ENCODE data around the gene ZFPM1. TPM values are rescaled to one million over a fixed set of nuclear protein-coding genes. Genes with fewer than 3 reads are reported as not detected.

ZFPM1 gene
- total RNA-seq, 2 experiments from 2014 or later = 15.8 to 19.3 TPM

- Mint-ChIP-seq H3K9me3 (ENCODE audit: insufficient read depth) (no peaks in the 10 kb centered on the region), H3K36me3 (ENCODE audit: low read depth) (no peaks in the 10 kb centered on the region), H3K4me1 (ENCODE audit: low read depth) (peaks cover 14% of the 10 kb centered on the region), H3K27ac (no peak overlapping the region), H3K4me3 (no peak overlapping the region), H3K27me3 (ENCODE audit: low read depth) (no peaks in the 10 kb centered on the region)
- no peak for ATAC-seq
- POLR2A ChIA-PET = no interaction called here
- DNase-seq = no peak
- CTCF ChIA-PET = no interaction called here
These were observed 41.0 kb upstream of the ZFPM1 start for GRCh38 chr16:88411951-88412576.

DNA sequence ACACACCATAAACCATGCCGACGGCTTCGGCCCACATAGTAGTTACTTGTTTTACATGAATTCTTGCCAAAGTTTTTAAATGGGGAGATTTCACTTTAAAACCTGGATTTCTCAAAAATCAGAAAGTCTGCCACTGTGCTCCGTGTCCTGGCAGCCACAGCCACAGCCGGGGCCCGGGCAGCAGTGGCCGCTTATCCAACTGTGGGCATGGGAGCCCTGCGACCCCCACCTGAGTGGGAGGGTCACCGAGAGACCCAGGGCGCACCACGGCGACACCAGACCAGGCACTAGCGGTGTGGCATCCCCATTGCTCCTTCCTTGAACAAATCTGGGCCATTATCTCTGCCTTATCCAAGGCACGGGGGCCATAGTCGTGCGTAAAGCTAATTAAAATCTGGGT lies 40.3 kb upstream of the ZFPM1 start:
- H3K4me3 Mint-ChIP-seq = no peak overlapping the region
- no peaks in the 10 kb centered on the region for H3K9me3 Mint-ChIP-seq (ENCODE audit: insufficient read depth)
- H3K27me3 Mint-ChIP-seq (ENCODE audit: low read depth) = no peaks in the 10 kb centered on the region
- POLR2A ChIA-PET = no interaction called here
- no peaks in the 10 kb centered on the region for H3K36me3 Mint-ChIP-seq (ENCODE audit: low read depth)
- H3K27ac Mint-ChIP-seq = no peak overlapping the region
- CTCF ChIA-PET = no interaction called here
- no peak for DNase-seq
- ATAC-seq = no peak
- H3K4me1 Mint-ChIP-seq (ENCODE audit: low read depth) = peaks cover 8% of the 10 kb centered on the region

GRCh38 chr16:88413231-88413630 lies 39.8 kb upstream of the ZFPM1 start:
- POLR2A ChIA-PET = no interaction called here
- peaks cover 3% of the 10 kb centered on the region for H3K4me1 Mint-ChIP-seq (ENCODE audit: low read depth)
- H3K36me3 Mint-ChIP-seq (ENCODE audit: low read depth) = no peaks in the 10 kb centered on the region
- ATAC-seq = no peak
- no peaks in the 10 kb centered on the region for H3K27me3 Mint-ChIP-seq (ENCODE audit: low read depth)
- DNase-seq = no peak
- H3K27ac Mint-ChIP-seq = no peak overlapping the region
- H3K4me3 Mint-ChIP-seq = no peak overlapping the region
- no peaks in the 10 kb centered on the region for H3K9me3 Mint-ChIP-seq (ENCODE audit: insufficient read depth)
- CTCF ChIA-PET = no interaction called here

GRCh38 chr16:88413631-88414030 lies 39.4 kb upstream of the ZFPM1 start:
- CTCF ChIA-PET = no interaction called here
- H3K4me3 Mint-ChIP-seq = no peak overlapping the region

DNA sequence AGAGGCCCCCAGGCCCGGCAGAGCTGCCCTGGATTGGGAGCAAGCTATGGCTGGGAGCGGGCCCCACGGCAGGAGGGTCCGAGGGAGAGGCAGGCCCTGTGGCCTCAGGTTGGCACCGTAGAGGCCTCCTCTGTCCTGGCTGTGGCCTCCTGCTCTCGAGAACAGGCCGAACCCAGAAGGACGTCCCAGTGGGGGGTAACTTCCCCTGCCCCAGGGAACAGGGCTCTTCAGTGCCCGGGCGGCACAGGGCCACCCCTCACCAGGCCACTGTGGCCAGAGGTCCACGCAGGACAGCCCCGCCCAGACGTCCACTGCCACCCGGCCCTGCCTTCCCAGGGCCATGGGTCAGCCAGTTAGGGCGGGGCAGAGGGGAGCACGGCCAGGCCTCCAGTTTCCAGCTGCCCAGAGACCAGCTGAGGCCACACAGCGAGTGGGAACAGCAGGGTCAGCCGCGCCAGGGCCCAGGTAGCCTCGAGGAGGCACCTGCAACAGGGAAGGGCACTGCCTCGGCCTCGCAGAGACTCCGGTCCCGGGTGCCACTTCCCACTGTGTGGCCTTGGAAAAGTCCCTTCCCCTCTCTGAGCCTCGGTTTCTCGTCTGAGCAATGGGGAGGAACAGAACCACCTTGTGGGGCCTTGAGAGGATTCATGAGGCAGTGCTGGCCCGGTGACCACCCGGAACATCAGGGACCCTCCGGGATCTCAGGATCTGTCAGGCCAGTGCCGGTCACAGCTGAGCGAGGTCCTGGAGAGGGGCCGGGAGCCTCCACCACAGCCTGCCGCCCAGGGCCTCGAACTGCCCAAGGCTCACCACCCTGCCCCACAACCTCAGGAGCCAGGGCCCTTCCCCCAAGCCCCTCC lies 38.3 kb upstream of the ZFPM1 start:
- Mint-ChIP-seq H3K36me3 (ENCODE audit: low read depth) (no peaks in the 10 kb centered on the region), H3K27me3 (ENCODE audit: low read depth) (no peaks in the 10 kb centered on the region), H3K9me3 (ENCODE audit: insufficient read depth) (no peaks in the 10 kb centered on the region), H3K4me1 (ENCODE audit: low read depth) (no peaks in the 10 kb centered on the region), H3K27ac (no peak overlapping the region), H3K4me3 (no peak overlapping the region)
- no peak for ATAC-seq
- DNase-seq = no peak
- ChIA-PET CTCF (no interaction called here), POLR2A (no interaction called here)

More at GRCh38 chr16:88413631-88414030, 39.4 kb upstream of the ZFPM1 start:
- DNase-seq (no peak), ATAC-seq (no peak)
- POLR2A ChIA-PET = no interaction called here
- no peaks in the 10 kb centered on the region for H3K27me3 Mint-ChIP-seq (ENCODE audit: low read depth)
- no peak overlapping the region for H3K27ac Mint-ChIP-seq
- H3K4me1 Mint-ChIP-seq (ENCODE audit: low read depth) = peaks cover under 1% of the 10 kb centered on the region
- no peaks in the 10 kb centered on the region for H3K36me3 Mint-ChIP-seq (ENCODE audit: low read depth)
- no peaks in the 10 kb centered on the region for H3K9me3 Mint-ChIP-seq (ENCODE audit: insufficient read depth)

DNA sequence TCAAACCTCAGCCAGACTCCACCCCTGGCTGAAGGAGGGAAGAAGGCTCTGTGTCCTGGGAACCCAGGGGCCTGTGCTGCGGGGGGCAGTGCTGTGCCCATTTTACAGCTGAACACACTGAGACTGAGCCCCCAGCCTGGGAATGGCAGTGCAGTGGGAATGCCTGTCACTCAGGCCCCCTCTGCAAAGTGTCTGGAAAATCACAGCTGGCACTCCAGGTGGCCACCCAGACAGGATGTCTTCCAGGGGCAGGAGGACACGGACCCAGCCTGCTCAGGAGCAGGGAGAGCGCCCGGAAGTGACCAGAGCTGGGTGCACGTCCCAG lies 37.7 kb upstream of the ZFPM1 start:
- Mint-ChIP-seq H3K4me3 (no peak overlapping the region), H3K27ac (no peak overlapping the region), H3K27me3 (ENCODE audit: low read depth) (no peaks in the 10 kb centered on the region), H3K9me3 (ENCODE audit: insufficient read depth) (no peaks in the 10 kb centered on the region), H3K4me1 (ENCODE audit: low read depth) (no peaks in the 10 kb centered on the region), H3K36me3 (ENCODE audit: low read depth) (no peaks in the 10 kb centered on the region)
- ChIA-PET CTCF (interaction anchor here (1.1 kb wide), 1 partner anchor 22 kb away, joined by 4 read pairs; no protein-coding TSS in a partner anchor), POLR2A (no interaction called here)
- DNase-seq = no peak
- ATAC-seq = no peak

DNA sequence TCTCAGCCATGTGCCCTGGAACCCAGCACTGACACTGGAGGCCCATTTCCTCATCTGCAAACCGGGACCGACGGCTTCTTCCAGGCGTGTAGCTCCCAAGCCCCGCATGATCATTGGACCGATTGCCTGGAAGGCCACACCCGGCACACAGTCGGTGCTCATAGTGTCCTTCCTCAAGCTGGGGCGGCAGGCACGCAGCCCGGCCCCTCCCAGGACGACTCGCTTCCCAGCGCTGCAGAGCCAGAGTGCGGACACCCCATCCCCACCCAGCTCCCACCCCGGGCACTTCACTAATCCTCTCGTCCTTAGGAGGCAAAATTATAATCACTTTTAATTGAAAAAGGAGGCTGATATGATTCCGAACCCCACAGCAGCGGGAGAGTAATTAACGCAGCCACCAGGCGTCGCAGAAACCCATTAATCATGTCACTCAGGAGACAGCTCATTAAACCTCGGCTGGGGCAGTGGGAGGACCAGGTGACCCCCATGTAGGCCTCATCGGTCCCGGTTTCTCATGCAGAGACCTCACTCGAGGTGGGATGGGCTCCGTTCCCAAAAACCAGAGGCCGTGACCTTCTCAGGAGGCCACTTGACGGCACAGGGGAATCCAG lies 37.3 kb upstream of the ZFPM1 start:
- DNase-seq (no peak), ATAC-seq (no peak)
- ChIA-PET POLR2A (no interaction called here), CTCF (interaction anchor here (1.1 kb wide), 1 partner anchor 22 kb away, joined by 4 read pairs; no protein-coding TSS in a partner anchor)
- H3K9me3 Mint-ChIP-seq (ENCODE audit: insufficient read depth) = no peaks in the 10 kb centered on the region
- H3K27me3 Mint-ChIP-seq (ENCODE audit: low read depth) = no peaks in the 10 kb centered on the region
- H3K4me1 Mint-ChIP-seq (ENCODE audit: low read depth) = no peaks in the 10 kb centered on the region
- H3K4me3 Mint-ChIP-seq = no peak overlapping the region
- no peaks in the 10 kb centered on the region for H3K36me3 Mint-ChIP-seq (ENCODE audit: low read depth)
- no peak overlapping the region for H3K27ac Mint-ChIP-seq

GRCh38 chr16:88416686-88417085 lies 36.4 kb upstream of the ZFPM1 start:
- Mint-ChIP-seq H3K27me3 (ENCODE audit: low read depth) (no peaks in the 10 kb centered on the region), H3K36me3 (ENCODE audit: low read depth) (no peaks in the 10 kb centered on the region), H3K9me3 (ENCODE audit: insufficient read depth) (no peaks in the 10 kb centered on the region), H3K27ac (no peak overlapping the region), H3K4me1 (ENCODE audit: low read depth) (no peaks in the 10 kb centered on the region), H3K4me3 (no peak overlapping the region)
- POLR2A ChIA-PET = no interaction called here
- ATAC-seq = no peak
- CTCF ChIA-PET = no interaction called here
- DNase-seq = no peak

GRCh38 chr16:88417684-88418476 lies 35.2 kb upstream of the ZFPM1 start:
- Mint-ChIP-seq H3K27ac (no peak overlapping the region), H3K4me1 (ENCODE audit: low read depth) (no peaks in the 10 kb centered on the region), H3K9me3 (ENCODE audit: insufficient read depth) (no peaks in the 10 kb centered on the region), H3K27me3 (ENCODE audit: low read depth) (peaks cover 3% of the 10 kb centered on the region), H3K4me3 (no peak overlapping the region), H3K36me3 (ENCODE audit: low read depth) (no peaks in the 10 kb centered on the region)
- DNase-seq (no peak), ATAC-seq (no peak)
- POLR2A ChIA-PET = no interaction called here
- CTCF ChIA-PET = interaction anchor here (1.2 kb wide), 1 partner anchor 131 kb away, joined by 3 read pairs; no protein-coding TSS in a partner anchor

GRCh38 chr16:88418869-88419268 lies 34.2 kb upstream of the ZFPM1 start:
- Mint-ChIP-seq H3K27me3 (ENCODE audit: low read depth) (peaks cover 3% of the 10 kb centered on the region), H3K4me1 (ENCODE audit: low read depth) (no peaks in the 10 kb centered on the region), H3K9me3 (ENCODE audit: insufficient read depth) (no peaks in the 10 kb centered on the region), H3K36me3 (ENCODE audit: low read depth) (no peaks in the 10 kb centered on the region), H3K27ac (no peak overlapping the region), H3K4me3 (no peak overlapping the region)
- ATAC-seq (no peak), DNase-seq (no peak)
- POLR2A ChIA-PET = no interaction called here
- CTCF ChIA-PET = no interaction called here

GRCh38 chr16:88419790-88420189 lies 33.3 kb upstream of the ZFPM1 start:
- peaks cover 7% of the 10 kb centered on the region for H3K27me3 Mint-ChIP-seq (ENCODE audit: low read depth)
- H3K27ac Mint-ChIP-seq = no peak overlapping the region
- CTCF ChIA-PET = no interaction called here
- no peaks in the 10 kb centered on the region for H3K4me1 Mint-ChIP-seq (ENCODE audit: low read depth)
- H3K36me3 Mint-ChIP-seq (ENCODE audit: low read depth) = no peaks in the 10 kb centered on the region
- H3K4me3 Mint-ChIP-seq = no peak overlapping the region
- H3K9me3 Mint-ChIP-seq (ENCODE audit: insufficient read depth) = no peaks in the 10 kb centered on the region
- ATAC-seq = no peak
- POLR2A ChIA-PET = no interaction called here
- no peak for DNase-seq

DNA sequence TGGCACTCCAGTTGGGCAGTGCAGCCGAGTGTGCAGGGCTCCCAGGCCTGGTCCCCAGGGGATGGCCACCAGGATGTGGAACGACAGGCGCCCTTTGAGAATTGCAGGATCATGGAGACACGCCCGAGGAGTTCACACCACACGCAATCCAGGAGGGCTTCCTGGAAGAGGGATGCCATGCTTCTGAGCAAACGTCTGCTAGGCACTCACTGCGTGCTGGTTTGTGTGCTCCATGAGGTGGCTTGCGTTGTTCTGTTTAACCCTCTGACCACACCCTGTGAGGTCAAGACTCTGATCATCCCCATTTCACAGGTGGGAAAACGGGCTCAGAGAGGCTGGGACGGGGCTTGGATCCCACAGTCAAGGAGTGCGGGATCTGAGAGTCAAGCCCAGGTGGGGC lies 32.6 kb upstream of the ZFPM1 start:
- Mint-ChIP-seq H3K9me3 (ENCODE audit: insufficient read depth) (no peaks in the 10 kb centered on the region), H3K4me1 (ENCODE audit: low read depth) (no peaks in the 10 kb centered on the region), H3K4me3 (no peak overlapping the region), H3K36me3 (ENCODE audit: low read depth) (no peaks in the 10 kb centered on the region), H3K27ac (no peak overlapping the region), H3K27me3 (ENCODE audit: low read depth) (peaks cover 7% of the 10 kb centered on the region)
- no peak for ATAC-seq
- ChIA-PET CTCF (no interaction called here), POLR2A (no interaction called here)
- DNase-seq = no peak
